Measurements from ENCODE around the gene VARS2. TPM values are rescaled to one million over a fixed set of nuclear protein-coding genes. Genes with fewer than 3 reads are reported as not detected.
"Not testable (repeated sequence)": the region's sequence is repeated elsewhere in the genome, so short reads cannot be mapped to it uniquely, and the experiment has no call there.

VARS2 gene
- total RNA-seq, 6 experiments from 2014 or later: 15.3 to 18.4 (median 16.9) TPM

DNA sequence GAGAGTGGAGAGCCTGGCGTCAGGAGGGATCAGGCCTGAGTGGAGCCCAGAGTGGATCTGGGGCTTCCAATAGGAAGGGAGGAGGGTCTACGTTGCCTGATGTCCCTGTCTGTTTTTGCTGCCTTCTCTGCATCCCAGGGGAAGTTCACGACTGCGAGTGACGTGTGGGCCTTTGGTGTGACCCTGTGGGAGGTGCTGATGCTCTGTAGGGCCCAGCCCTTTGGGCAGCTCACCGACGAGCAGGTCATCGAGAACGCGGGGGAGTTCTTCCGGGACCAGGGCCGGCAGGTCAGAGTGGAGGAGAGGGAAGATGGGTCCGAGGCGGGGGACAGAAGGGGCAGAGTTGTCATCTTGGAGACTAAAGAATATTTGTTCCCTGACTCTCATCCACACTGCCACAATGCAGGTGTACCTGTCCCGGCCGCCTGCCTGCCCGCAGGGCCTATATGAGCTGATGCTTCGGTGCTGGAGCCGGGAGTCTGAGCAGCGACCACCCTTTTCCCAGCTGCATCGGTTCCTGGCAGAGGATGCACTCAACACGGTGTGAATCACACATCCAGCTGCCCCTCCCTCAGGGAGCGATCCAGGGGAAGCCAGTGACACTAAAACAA, 15.2 kb upstream of the VARS2 start:
- TF ChIP-seq, protein P1, sequence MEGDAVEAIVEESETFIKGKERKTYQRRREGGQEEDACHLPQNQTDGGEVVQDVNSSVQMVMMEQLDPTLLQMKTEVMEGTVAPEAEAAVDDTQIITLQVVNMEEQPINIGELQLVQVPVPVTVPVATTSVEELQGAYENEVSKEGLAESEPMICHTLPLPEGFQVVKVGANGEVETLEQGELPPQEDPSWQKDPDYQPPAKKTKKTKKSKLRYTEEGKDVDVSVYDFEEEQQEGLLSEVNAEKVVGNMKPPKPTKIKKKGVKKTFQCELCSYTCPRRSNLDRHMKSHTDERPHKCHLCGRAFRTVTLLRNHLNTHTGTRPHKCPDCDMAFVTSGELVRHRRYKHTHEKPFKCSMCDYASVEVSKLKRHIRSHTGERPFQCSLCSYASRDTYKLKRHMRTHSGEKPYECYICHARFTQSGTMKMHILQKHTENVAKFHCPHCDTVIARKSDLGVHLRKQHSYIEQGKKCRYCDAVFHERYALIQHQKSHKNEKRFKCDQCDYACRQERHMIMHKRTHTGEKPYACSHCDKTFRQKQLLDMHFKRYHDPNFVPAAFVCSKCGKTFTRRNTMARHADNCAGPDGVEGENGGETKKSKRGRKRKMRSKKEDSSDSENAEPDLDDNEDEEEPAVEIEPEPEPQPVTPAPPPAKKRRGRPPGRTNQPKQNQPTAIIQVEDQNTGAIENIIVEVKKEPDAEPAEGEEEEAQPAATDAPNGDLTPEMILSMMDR (IDR thresholded peaks at IDR 0.05): no peak
- no peak for DNase-seq
- no peaks in the 10 kb centered on the region for H3K9me3 Mint-ChIP-seq
- H3K4me1 Mint-ChIP-seq (ENCODE audit: low read depth): peaks cover 5% of the 10 kb centered on the region; the same call in 1 of the 2 replicates
- H3K4me3 Mint-ChIP-seq: no peak overlapping the region
- no peak overlapping the region for H3K27ac Mint-ChIP-seq
- peaks cover 1% of the 10 kb centered on the region for H3K27me3 Mint-ChIP-seq (ENCODE audit: insufficient read depth)
- H3K36me3 Mint-ChIP-seq (ENCODE audit: low read depth): peaks cover 11% of the 10 kb centered on the region; the same call in 1 of the 2 replicates

DNA sequence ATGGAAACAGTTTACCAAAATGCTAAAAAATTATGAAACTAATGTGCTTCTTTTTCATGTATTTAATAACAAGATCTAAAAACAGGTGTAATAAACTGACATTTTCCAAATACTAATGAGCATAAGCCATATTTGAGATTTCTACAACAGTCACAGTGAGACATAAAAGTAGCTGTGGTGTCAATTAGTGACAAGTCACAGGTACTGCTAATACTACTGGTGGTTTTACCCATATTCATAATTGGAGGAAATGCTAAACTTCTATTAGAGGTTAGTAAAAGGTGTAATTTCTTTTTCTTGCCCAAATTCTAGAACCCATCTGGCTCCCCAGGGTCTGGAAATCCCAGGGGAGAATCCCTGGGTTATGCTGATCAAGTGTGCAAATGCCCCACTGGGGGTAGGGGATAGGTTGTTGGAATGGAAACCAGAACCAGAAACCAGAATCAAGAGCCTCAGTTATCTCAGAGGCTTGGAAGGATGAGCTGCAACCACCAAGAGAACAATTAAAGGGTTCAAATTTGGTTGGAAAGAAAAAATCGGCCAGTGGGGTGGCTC, 13.1 kb upstream of the VARS2 start:
- Mint-ChIP-seq H3K27me3 (ENCODE audit: insufficient read depth) (no peaks in the 10 kb centered on the region; the same call in 1 of the 2 replicates), H3K4me3 (no peak overlapping the region), H3K27ac (no peak overlapping the region), H3K4me1 (ENCODE audit: low read depth) (peaks cover 5% of the 10 kb centered on the region; the same call in 1 of the 2 replicates), H3K9me3 (no peaks in the 10 kb centered on the region), H3K36me3 (ENCODE audit: low read depth) (0 out of 2 replicates have a peak, but pooled peaks cover 5% of the 10 kb centered on the region)
- no peak for DNase-seq
- TF ChIP-seq, protein P1 (IDR thresholded peaks at IDR 0.05): no peak

DNA sequence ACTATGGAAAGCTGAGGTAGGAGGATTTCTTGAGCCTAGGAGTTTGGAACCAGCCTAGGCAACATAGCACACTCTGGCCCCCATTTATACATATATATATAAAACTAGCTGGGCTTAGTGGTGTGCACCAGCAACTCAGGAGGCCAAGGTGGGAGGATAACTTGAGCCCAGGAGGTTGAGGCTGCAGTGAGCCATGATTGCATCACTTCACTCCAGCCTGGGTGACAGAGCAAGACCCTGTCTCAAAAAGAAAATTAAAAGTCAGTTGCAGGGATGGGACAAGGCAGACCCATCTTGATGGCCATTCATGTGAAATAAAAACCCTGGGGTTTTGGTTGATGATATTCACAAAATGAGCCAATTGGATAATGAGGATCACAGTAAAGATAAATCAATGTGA, 12.6 kb upstream of the VARS2 start:
- no peak for DNase-seq
- H3K27me3 Mint-ChIP-seq (ENCODE audit: insufficient read depth): no peaks in the 10 kb centered on the region; the same call in 1 of the 2 replicates
- no peaks in the 10 kb centered on the region for H3K9me3 Mint-ChIP-seq
- 0 out of 2 replicates have a peak, but pooled peaks cover 5% of the 10 kb centered on the region for H3K36me3 Mint-ChIP-seq (ENCODE audit: low read depth)
- no peak overlapping the region for H3K4me3 Mint-ChIP-seq
- H3K27ac Mint-ChIP-seq: no peak overlapping the region
- TF ChIP-seq, protein P1 (IDR thresholded peaks at IDR 0.05): no peak
- H3K4me1 Mint-ChIP-seq (ENCODE audit: low read depth): peaks cover 5% of the 10 kb centered on the region; the same call in 1 of the 2 replicates

DNA sequence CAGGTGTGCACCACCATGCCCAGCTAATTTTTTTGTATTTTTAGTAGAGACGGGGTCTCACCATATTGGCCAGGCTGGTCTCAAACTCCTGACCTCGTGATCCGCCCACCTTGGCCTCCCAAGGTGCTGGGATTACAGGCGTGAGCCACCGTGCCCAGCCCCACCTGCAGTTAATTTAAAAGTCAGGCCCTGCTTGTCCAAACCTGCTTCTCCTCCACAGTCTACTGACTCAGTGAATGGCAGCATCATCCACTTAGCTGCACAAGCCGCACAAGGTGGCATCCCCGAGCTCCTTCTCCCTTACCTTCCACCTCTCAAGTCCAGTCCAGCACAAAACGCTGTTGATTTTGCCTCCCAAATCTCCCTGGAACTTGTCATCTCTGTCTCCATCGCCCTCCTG, 11.8 kb upstream of the VARS2 start:
- not testable (repeated sequence) for H3K27ac Mint-ChIP-seq; H3K4me3 Mint-ChIP-seq; DNase-seq; H3K27me3 Mint-ChIP-seq (ENCODE audit: insufficient read depth); H3K9me3 Mint-ChIP-seq; H3K4me1 Mint-ChIP-seq (ENCODE audit: low read depth); H3K36me3 Mint-ChIP-seq (ENCODE audit: low read depth)

DNA sequence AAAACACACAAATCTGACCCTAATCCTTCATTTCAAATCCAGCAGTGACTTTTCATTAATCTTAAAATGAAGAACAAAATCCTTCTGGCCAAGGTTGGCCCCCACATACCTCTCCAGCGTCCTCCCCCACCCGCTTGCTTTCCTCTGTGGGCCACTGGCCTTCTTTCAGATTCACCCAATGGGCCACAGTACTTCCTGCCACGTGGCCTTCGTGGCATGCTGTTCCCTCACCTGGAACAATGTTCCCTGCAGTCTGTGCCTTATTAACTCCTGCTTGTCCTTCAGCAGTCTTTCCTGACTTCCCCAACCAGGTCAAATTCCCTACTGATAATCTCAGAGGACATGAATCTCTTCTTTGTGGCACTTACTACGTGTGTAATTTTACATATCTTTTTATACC, 11.3 kb upstream of the VARS2 start:
- Mint-ChIP-seq H3K36me3 (ENCODE audit: low read depth) (0 out of 2 replicates have a peak, but pooled peaks cover 5% of the 10 kb centered on the region), H3K9me3 (no peaks in the 10 kb centered on the region), H3K27ac (no peak overlapping the region), H3K27me3 (ENCODE audit: insufficient read depth) (no peaks in the 10 kb centered on the region; the same call in 1 of the 2 replicates), H3K4me3 (no peak overlapping the region), H3K4me1 (ENCODE audit: low read depth) (peaks cover 5% of the 10 kb centered on the region; the same call in 1 of the 2 replicates)
- no peak for DNase-seq
- TF ChIP-seq, protein P1 (IDR thresholded peaks at IDR 0.05): no peak

DNA sequence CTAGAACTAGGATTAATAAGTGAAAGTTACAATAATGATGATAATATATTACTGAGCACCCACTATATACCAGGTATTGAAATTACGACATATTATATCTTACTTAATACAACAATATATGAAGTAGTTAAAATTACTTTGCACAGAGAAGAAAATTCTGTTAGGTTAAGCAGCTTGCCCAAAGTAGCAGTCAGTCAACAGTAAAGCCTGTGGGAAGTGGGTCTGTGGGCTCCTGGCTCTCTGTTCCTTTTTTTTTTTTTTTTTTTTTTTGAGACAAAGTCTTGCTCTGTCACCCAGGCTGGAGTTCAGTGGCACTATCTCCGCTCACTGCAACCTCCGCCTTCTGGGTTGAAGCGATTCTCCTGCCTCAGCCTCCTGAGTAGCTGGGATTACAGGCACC, 10.8 kb upstream of the VARS2 start:
- TF ChIP-seq, protein P1 (IDR thresholded peaks at IDR 0.05): no peak
- no peak for DNase-seq
- no peaks in the 10 kb centered on the region for H3K9me3 Mint-ChIP-seq
- H3K27ac Mint-ChIP-seq: no peak overlapping the region
- H3K27me3 Mint-ChIP-seq (ENCODE audit: insufficient read depth): no peaks in the 10 kb centered on the region; the same call in 1 of the 2 replicates
- H3K36me3 Mint-ChIP-seq (ENCODE audit: low read depth): peaks cover 5% of the 10 kb centered on the region; the same call in 1 of the 2 replicates
- no peak overlapping the region for H3K4me3 Mint-ChIP-seq
- H3K4me1 Mint-ChIP-seq (ENCODE audit: low read depth): peaks cover 5% of the 10 kb centered on the region; the same call in 1 of the 2 replicates

DNA sequence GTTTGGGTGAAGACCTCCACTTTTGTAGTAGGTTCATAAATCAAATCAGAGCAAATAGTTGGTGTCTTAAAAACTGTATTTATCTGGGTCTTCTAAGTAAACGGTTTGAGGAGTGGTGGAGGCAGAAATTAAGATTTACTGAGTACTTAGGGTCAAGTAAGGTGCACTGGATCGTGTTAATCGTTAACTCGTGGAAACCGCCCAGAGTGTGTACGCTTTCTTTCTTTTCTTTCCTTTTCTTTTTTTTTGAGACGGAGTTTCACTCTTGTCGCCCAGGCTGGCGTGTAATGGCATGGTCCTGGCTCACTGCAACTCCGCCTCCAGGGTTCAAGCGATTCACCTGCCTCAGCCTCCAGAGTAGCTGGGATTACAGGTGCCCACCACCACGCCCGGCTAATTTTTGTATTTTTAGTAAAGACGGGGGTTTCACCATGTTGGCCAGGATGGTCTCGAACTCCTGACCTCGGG, 6.7 kb upstream of the VARS2 start:
- Mint-ChIP-seq H3K27ac (peak overlapping the region; percentile 73), H3K4me3 (peak overlapping the region; percentile 97), H3K4me1 (ENCODE audit: low read depth) (peaks cover 16% of the 10 kb centered on the region)
- not testable (repeated sequence) for H3K27me3 Mint-ChIP-seq (ENCODE audit: insufficient read depth); H3K9me3 Mint-ChIP-seq; DNase-seq; H3K36me3 Mint-ChIP-seq (ENCODE audit: low read depth)

All from HFFc6 (cell line).